Psoas muscle (tissue), 8 donors: Measurements from ENCODE around the gene FGF2. TPM values are rescaled to one million over a fixed set of nuclear protein-coding genes. Genes with fewer than 3 reads are reported as not detected.
"Not testable (repeated sequence)": the region's sequence is repeated elsewhere in the genome, so short reads cannot be mapped to it uniquely, and the experiment has no call there.

Experiments
- ATAC-seq, 4 donors: fragments of 200-7000 bp; cut with Tn5 transposase; one replicate each; pipeline ENCODE4 v1.9.1; 2020; ENCODE audit warnings: moderate library complexity in 3 of 4, mild to moderate bottlenecking in 2 of 4
- DNase-seq, 2 donors: peaks; one replicate each; pipeline ENCODE4 v3.0.0-alpha.2; 2020
- H3K27ac ChIP-seq: fragments of 200-600 bp; one replicate; pipeline ENCODE4 v1.8.0; 2022
- H3K27me3 ChIP-seq, 3 donors: fragments of 200-600 bp in 1 of 3; one replicate each; pipeline versions ENCODE4 v1.6.1 to v1.8.0; 2013 to 2022; ENCODE audit warnings: low read length in 2 of 3, mild to moderate bottlenecking in 2 of 3, moderate library complexity in 1 of 3; ENCODE audit not compliant: insufficient read depth in 3 of 3
- H3K36me3 ChIP-seq, 2 donors: fragments of 200-600 bp in 1 of 2; one replicate each; pipeline versions ENCODE4 v1.6.1 to v1.8.0; 2013 to 2022; ENCODE audit warnings: low read depth in 1 of 2, mild to moderate bottlenecking in 1 of 2, moderate library complexity in 1 of 2; ENCODE audit not compliant: insufficient read depth in 1 of 2
- H3K4me1 ChIP-seq: fragments of 200-600 bp; one replicate; pipeline ENCODE4 v1.8.0; 2022
- H3K4me3 ChIP-seq: fragments of 200-600 bp; one replicate; pipeline ENCODE4 v1.8.0; 2022; ENCODE audit warnings: mild to moderate bottlenecking
- H3K9me3 ChIP-seq: fragments of 200-600 bp; one replicate; pipeline ENCODE4 v1.8.0; 2022
- CTCF ChIP-seq: fragments of 200-600 bp; IDR thresholded peaks from one replicate; pipeline ENCODE4 v1.8.0; 2022; ENCODE audit warnings: antibody characterized with exemption
- WGBS, 3 donors: extraction: QIAGEN DNeasy Blood & Tissue Kit; methylation state at CpG; one replicate each; pipeline versions ENCODE4 v1.1.6 to v1.1.7; 2013; 5-methylcytosine and 5-hydroxymethylcytosine counted together
- intact Hi-C, 2 donors: fragments of 100-400 bp; cut with DNase I; formaldehyde crosslinking; loops; one replicate each; pipeline versions ENCODE4 v1.11.0 to v1.14.2; 2022
- polyA plus RNA-seq, 3 donors: library from polyadenylated mRNA; stranded (reverse); fragments of 200-250 nt; gene quantifications; one replicate each; pipeline ENCODE4 v1.2.3, GENCODE V29; 2013
- total RNA-seq, 4 donors: library from RNA; stranded (reverse); fragmentation: NEBNext Ultra II Directional in 2 of 4; extraction: Animal tissue kit (Norgen Biotek cat#: 25700) in 2 of 4; gene quantifications; one replicate each; pipeline versions ENCODE4 v1.2.1 to v1.2.4, GENCODE V29; 2021 to 2023
- donor health status: healthy with polysubstance abuse.
- donor health status: DM: no; HTN: no; CAD: no; lungs with moderate emphysema.
- donor health status: Bipolar disorder and iron deficiency.
- donor health status: healthy.
- donor health status: DM: yes; HTN: yes; CAD: no.
- donor health status: DM: no; HTN: no; CAD: no.
- donor health status: DM: no; HTN: no; CAD: no.
- donor health status: DM: yes; HTN: yes; CAD: no.

FGF2 gene
- total and polyA plus RNA-seq, 7 donors = 0.86 to 3.7 (median 2.0) TPM

GRCh38 chr4:122842392-122842791 lies 15.8 kb downstream of the FGF2 start:
- intact Hi-C loops = no loop called here
- H3K27ac ChIP-seq = no peak overlapping the region

GRCh38 chr4:122842984-122843531 lies 16.4 kb downstream of the FGF2 start:
- Histone ChIP-seq H3K9me3 (no peaks in the 10 kb centered on the region), H3K36me3 (no peaks in the 10 kb centered on the region), H3K27ac (no peak overlapping the region), H3K4me3 (no peak overlapping the region), H3K27me3 (no peaks in the 10 kb centered on the region), H3K4me1 (no peaks in the 10 kb centered on the region)
- WGBS, 3 donors = 40 to 51% (median 49%) methylated on average over 4 of the region's 4 CpGs
- TF ChIP-seq CTCF = no peak
- DNase-seq (no peak), ATAC-seq (no peak)
- intact Hi-C loops = no loop called here

More at GRCh38 chr4:122842392-122842791, 15.8 kb downstream of the FGF2 start:
- Histone ChIP-seq H3K36me3 (no peaks in the 10 kb centered on the region), H3K4me1 (no peaks in the 10 kb centered on the region), H3K27me3 (no peaks in the 10 kb centered on the region), H3K4me3 (no peak overlapping the region), H3K9me3 (no peaks in the 10 kb centered on the region)
- ATAC-seq (no peak), DNase-seq (no peak)
- 74 to 87% (median 79%) methylated on average over 1 of the region's 1 CpG for WGBS, 3 donors
- no peak for TF ChIP-seq CTCF

- 95 to 100% (median 100%) methylated on average over 1 of the region's 1 CpG for WGBS, 3 donors
- H3K9me3 ChIP-seq, H3K36me3 ChIP-seq, DNase-seq, H3K27ac ChIP-seq, ATAC-seq, H3K4me3 ChIP-seq, H3K4me1 ChIP-seq, intact Hi-C loops, H3K27me3 ChIP-seq: not testable (repeated sequence)
Measured at GRCh38 chr4:122844391-122844790, 17.8 kb downstream of the FGF2 start.

GRCh38 chr4:122845066-122845465 lies 18.4 kb downstream of the FGF2 start:
- Histone ChIP-seq H3K27ac (no peak overlapping the region), H3K4me3 (no peak overlapping the region), H3K4me1 (no peaks in the 10 kb centered on the region), H3K9me3 (no peaks in the 10 kb centered on the region), H3K36me3 (no peaks in the 10 kb centered on the region), H3K27me3 (no peaks in the 10 kb centered on the region)
- DNase-seq (no peak), ATAC-seq (no peak)
- intact Hi-C loops = no loop called here
- no peak for TF ChIP-seq CTCF
- WGBS, 3 donors = 88 to 94% (median 92%) methylated on average over 3 of the region's 3 CpGs

GRCh38 chr4:122845760-122846159 lies 19.1 kb downstream of the FGF2 start:
- 66 to 68% (median 66%) methylated on average over 3 of the region's 3 CpGs for WGBS, 3 donors
- intact Hi-C loops = no loop called here
- Histone ChIP-seq H3K27ac (no peak overlapping the region), H3K9me3 (no peaks in the 10 kb centered on the region), H3K36me3 (no peaks in the 10 kb centered on the region), H3K27me3 (no peaks in the 10 kb centered on the region), H3K4me3 (no peak overlapping the region), H3K4me1 (no peaks in the 10 kb centered on the region)
- ATAC-seq (no peak), DNase-seq (no peak)
- TF ChIP-seq CTCF = no peak
